ENCODE data around the gene HIF1A. TPM values are rescaled to one million over a fixed set of nuclear protein-coding genes. Genes with fewer than 3 reads are reported as not detected.
A peak's percentile ranks its signal among the peaks of the same experiment; 100 is the strongest.
"Not testable (repeated sequence)": the region's sequence is repeated elsewhere in the genome, so short reads cannot be mapped to it uniquely, and the experiment has no call there.

Gene HIF1A
- total RNA-seq, 3 donors from 2014 or later = 66.9 to 112 (median 71.6) TPM

DNA sequence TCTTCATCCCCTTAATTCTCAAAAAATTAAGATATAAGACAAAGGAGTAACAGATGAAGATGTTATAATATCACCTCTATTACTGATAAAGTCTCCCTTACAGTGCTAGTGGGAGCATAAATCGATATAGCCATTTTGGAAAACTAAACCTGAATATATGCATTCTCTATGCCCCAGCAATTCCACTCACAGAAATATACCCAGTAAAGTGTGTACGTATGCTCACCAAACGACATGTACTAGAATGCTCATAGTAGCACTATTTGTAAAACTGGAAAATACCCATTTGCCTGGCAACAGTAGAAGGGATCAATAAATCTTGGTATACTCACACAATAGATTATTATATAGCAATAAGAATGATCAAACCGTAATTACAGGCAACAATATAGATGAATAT, 44.0 kb upstream of the HIF1A start:
- H3K4me3 ChIP-seq = no peak overlapping the region
- no peak for DNase-seq
- no peak for ATAC-seq
- TF ChIP-seq CTCF (IDR thresholded peaks at IDR 0.05) = no peak
- no peaks in the 10 kb centered on the region for H3K9me3 ChIP-seq
- intact Hi-C loops (cut with DNase I, micrococcal nuclease) = no loop called here
- H3K4me1 ChIP-seq (ENCODE audit: low read depth) = no peaks in the 10 kb centered on the region
- H3K36me3 ChIP-seq (ENCODE audit: low read depth) = no peaks in the 10 kb centered on the region

DNA sequence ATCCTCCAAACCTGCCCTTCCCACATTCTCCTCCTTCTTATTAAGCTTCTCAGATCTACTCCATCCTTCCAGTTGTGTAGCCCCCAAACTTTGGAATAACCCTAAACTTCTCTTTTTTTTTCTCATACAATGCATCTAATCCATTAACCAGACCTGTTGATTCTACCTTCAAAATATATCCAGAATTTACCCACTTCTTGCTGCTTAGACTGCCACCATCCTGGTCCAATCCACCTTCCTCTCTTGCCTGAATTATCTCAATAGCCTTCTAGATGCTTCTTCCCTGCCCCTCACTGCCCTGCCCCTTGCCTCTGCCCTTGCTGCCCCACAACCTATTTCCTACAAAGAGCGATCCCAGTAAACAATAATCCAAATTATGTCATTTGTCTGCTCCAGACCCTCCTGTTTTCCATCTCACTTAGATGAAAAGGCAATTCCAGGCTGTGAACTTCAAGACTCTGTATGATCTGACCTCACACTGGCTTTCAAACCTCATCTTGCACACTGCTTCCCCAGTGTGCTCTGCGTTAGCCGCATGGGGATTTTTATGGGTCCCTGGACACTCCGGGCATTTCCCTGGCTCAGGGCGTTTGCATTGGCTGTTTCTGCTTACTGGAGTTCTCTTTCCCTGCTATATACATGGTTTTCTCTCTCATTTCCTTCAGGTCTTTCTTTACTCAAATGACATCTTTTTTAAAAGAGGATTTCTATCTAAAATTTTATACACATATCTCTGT, 42.6 kb upstream of the HIF1A start:
- no peaks in the 10 kb centered on the region for H3K4me1 ChIP-seq (ENCODE audit: low read depth)
- intact Hi-C loops (cut with DNase I, micrococcal nuclease) = no loop called here
- DNase-seq = no peak
- TF ChIP-seq CTCF (IDR thresholded peaks at IDR 0.05) = no peak
- H3K36me3 ChIP-seq (ENCODE audit: low read depth) = no peaks in the 10 kb centered on the region
- ATAC-seq = peak; percentile 29
- H3K9me3 ChIP-seq = no peaks in the 10 kb centered on the region
- H3K4me3 ChIP-seq = no peak overlapping the region

GRCh38 chr14:61653507-61653906, 41.8 kb upstream of the HIF1A start:
- Histone ChIP-seq H3K4me1 (ENCODE audit: low read depth) (no peaks in the 10 kb centered on the region), H3K4me3 (no peak overlapping the region), H3K36me3 (ENCODE audit: low read depth) (no peaks in the 10 kb centered on the region), H3K9me3 (no peaks in the 10 kb centered on the region)
- DNase-seq = no peak
- intact Hi-C loops (cut with DNase I, micrococcal nuclease) = no loop called here
- ATAC-seq = no peak
- TF ChIP-seq CTCF (IDR thresholded peaks at IDR 0.05) = no peak

GRCh38 chr14:61654026-61654425, 41.3 kb upstream of the HIF1A start:
- no peak for TF ChIP-seq CTCF (IDR thresholded peaks at IDR 0.05)
- ATAC-seq = no peak
- intact Hi-C loops (cut with DNase I, micrococcal nuclease) = no loop called here
- no peak for DNase-seq
- Histone ChIP-seq H3K4me1 (ENCODE audit: low read depth) (no peaks in the 10 kb centered on the region), H3K9me3 (no peaks in the 10 kb centered on the region), H3K4me3 (no peak overlapping the region), H3K36me3 (ENCODE audit: low read depth) (no peaks in the 10 kb centered on the region)

DNA sequence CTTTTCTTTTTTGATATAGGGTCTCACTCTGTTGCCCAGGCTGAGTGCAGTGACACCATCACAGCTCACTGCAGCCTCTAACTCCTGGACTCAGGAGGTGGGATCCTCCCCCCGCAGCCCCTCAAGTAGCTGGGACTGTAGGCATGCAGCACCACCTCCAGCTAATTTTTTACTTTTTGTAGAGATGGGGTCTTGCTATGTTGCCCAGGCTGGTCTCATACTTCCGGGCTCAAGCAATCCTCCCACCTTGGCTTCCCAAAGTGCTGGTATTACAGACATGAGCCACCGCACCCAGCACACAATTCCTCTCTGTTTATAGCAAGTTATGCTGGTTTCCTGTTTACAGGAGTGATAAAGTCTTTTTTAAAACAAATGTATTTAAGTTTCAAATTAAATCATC, 39.5 kb upstream of the HIF1A start:
- DNase-seq (no peak), ATAC-seq (no peak)
- Histone ChIP-seq H3K36me3 (ENCODE audit: low read depth) (no peaks in the 10 kb centered on the region), H3K4me1 (ENCODE audit: low read depth) (no peaks in the 10 kb centered on the region), H3K9me3 (no peaks in the 10 kb centered on the region), H3K4me3 (no peak overlapping the region)
- intact Hi-C loops (cut with DNase I, micrococcal nuclease) = no loop called here
- no peak for TF ChIP-seq CTCF (IDR thresholded peaks at IDR 0.05)

DNA sequence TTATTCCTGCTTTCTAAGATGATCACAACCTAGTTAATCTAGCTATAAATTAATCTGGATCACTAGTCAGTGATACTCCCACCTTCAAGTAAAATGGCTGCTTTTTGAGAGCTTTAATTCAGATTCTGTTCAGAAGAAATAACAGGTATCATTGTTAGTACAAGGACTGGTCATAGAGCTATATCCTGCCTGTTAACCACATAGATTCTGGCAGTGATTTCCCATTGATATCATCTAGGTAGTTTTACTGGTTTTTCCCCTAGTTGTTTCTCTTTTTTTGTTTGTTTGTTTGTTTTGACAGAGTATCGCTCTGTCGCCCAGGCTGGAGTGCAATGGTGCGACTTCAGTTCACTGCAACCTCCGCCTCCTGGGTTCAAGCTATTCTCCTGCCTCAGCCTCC, 39.0 kb upstream of the HIF1A start:
- Histone ChIP-seq H3K9me3 (no peaks in the 10 kb centered on the region), H3K36me3 (ENCODE audit: low read depth) (no peaks in the 10 kb centered on the region), H3K4me1 (ENCODE audit: low read depth) (peaks cover 3% of the 10 kb centered on the region), H3K4me3 (no peak overlapping the region)
- TF ChIP-seq CTCF (IDR thresholded peaks at IDR 0.05) = no peak
- ATAC-seq = no peak
- DNase-seq = no peak
- intact Hi-C loops (cut with DNase I, micrococcal nuclease) = no loop called here

- intact Hi-C loops (cut with DNase I, micrococcal nuclease); H3K36me3 ChIP-seq (ENCODE audit: low read depth); H3K4me1 ChIP-seq (ENCODE audit: low read depth); H3K9me3 ChIP-seq; DNase-seq; H3K4me3 ChIP-seq; ATAC-seq: not testable (repeated sequence)
These were observed 37.2 kb upstream of the HIF1A start for GRCh38 chr14:61658111-61658510.

All from mucosa of descending colon (tissue), 3 donors.